ENCODE measurements around the gene CCDC83.

GRCh38 chr11:85835263-85835662 lies 19.9 kb upstream of the CCDC83 start:
- TF ChIP-seq CTCF (IDR thresholded peaks at IDR 0.05) (no peak), ZFX (IDR thresholded peaks at IDR 0.05; ENCODE audit: borderline replicate concordance) (no peak)

Measured in 22Rv1 (cell line).